GM12878 (cell line): Measurements from ENCODE around the gene UNC119. TPM values are rescaled to one million over a fixed set of nuclear protein-coding genes. Genes with fewer than 3 reads are reported as not detected.

Source experiments
- BCL3 ChIP-seq: IDR thresholded peaks from 2 replicates; pipeline ENCODE4 v1.6.1; 2011; ENCODE audit warnings: borderline replicate concordance, low read depth, mild to moderate bottlenecking, moderate library complexity, low read length; ENCODE audit not compliant: insufficient read depth, poor library complexity, severe bottlenecking
- CBFB ChIP-seq: IDR thresholded peaks from 2 replicates; pipeline ENCODE4 v1.6.1; 2016; ENCODE audit warnings: antibody characterized with exemption, low read depth
- CHD2 ChIP-seq: IDR thresholded peaks from 2 replicates; pipeline ENCODE4 v1.6.1; 2011; ENCODE audit warnings: low read depth, low read length, improper control_type of control experiment, borderline replicate concordance
- DPF2 ChIP-seq: fragments of 450-650 bp; IDR thresholded peaks from 2 replicates; pipeline ENCODE4 v1.6.1; 2017; ENCODE audit warnings: mild to moderate bottlenecking
- EGR1 ChIP-seq, 2 experiments: IDR thresholded peaks; 1 replicate in 1 of 2; 2 replicates in 1 of 2; pipeline ENCODE4 v1.6.1; 2011 to 2012; ENCODE audit warnings: low read depth in 2 of 2, low read length in 2 of 2, borderline replicate concordance in 1 of 2, mild to moderate bottlenecking in 1 of 2, moderate library complexity in 1 of 2
- ETV6 ChIP-seq, 2 experiments: fragments of 450-650 bp in 1 of 2; IDR thresholded peaks in 1 of 2; conservative IDR thresholded peaks in 1 of 2; 2 replicates each; pipeline ENCODE4 v1.6.1; 2014; ENCODE audit warnings: antibody characterized with exemption in 1 of 2, borderline replicate concordance in 1 of 2, low read depth in 1 of 2, mild to moderate bottlenecking in 1 of 2, moderate library complexity in 1 of 2
- HDGF ChIP-seq: fragments of 450-650 bp; IDR thresholded peaks from 2 replicates; pipeline ENCODE4 v1.6.1; 2016; ENCODE audit warnings: antibody characterized with exemption
- HSF1 ChIP-seq: fragments of 150-350 bp; IDR thresholded peaks from 2 replicates; pipeline ENCODE4 v1.6.1; 2014; ENCODE audit warnings: mild to moderate bottlenecking, low read depth, low read length
- IRF4 ChIP-seq: IDR thresholded peaks from 2 replicates; pipeline ENCODE4 v1.6.1; 2011; ENCODE audit warnings: low read depth, low read length
- LARP7 ChIP-seq: fragments of 450-650 bp; IDR thresholded peaks from 2 replicates; pipeline ENCODE4 v1.6.1; 2017; ENCODE audit warnings: mild to moderate bottlenecking
- MEF2B ChIP-seq: fragments of 450-650 bp; IDR thresholded peaks from 2 replicates; pipeline ENCODE4 v1.6.1; 2018; ENCODE audit warnings: mild to moderate bottlenecking, moderate library complexity; ENCODE audit not compliant: partially characterized antibody, poor library complexity, severe bottlenecking
- MXI1 ChIP-seq: fragments of 150-350 bp; IDR thresholded peaks from 2 replicates; pipeline ENCODE4 v1.6.1; 2011; ENCODE audit warnings: low read depth, mild to moderate bottlenecking, inconsistent platforms, low read length, improper control_type of control experiment
- NRF1 ChIP-seq: conservative IDR thresholded peaks from 2 replicates; pipeline ENCODE4 v1.6.1; 2011; ENCODE audit warnings: mild to moderate bottlenecking, low read depth, low read length, improper control_type of control experiment
- PAX5 ChIP-seq: IDR thresholded peaks from 2 replicates; pipeline ENCODE4 v1.6.1; 2011; ENCODE audit warnings: low read depth, low read length, borderline replicate concordance
- PBX3 ChIP-seq: IDR thresholded peaks from 2 replicates; pipeline ENCODE4 v1.6.1; 2011; ENCODE audit warnings: mild to moderate bottlenecking, low read depth, low read length, moderate library complexity; ENCODE audit not compliant: insufficient replicate concordance
- PKNOX1 ChIP-seq: fragments of 450-650 bp; IDR thresholded peaks from 2 replicates; pipeline ENCODE4 v1.6.1; 2016; ENCODE audit warnings: mild to moderate bottlenecking
- PML ChIP-seq: IDR thresholded peaks from 2 replicates; pipeline ENCODE4 v1.6.1; 2012; ENCODE audit warnings: low read length, inconsistent platforms
- REST ChIP-seq: IDR thresholded peaks from 2 replicates; pipeline ENCODE4 v1.6.1; 2012; ENCODE audit warnings: mild to moderate bottlenecking, low read depth, low read length
- TBL1XR1 ChIP-seq: IDR thresholded peaks from 2 replicates; pipeline ENCODE4 v1.6.1; 2012; ENCODE audit warnings: low read depth, low read length, improper control_type of control experiment
- ZNF207 ChIP-seq: fragments of 450-650 bp; IDR thresholded peaks from 2 replicates; pipeline ENCODE4 v1.6.1; 2014; ENCODE audit warnings: antibody characterized with exemption, mild to moderate bottlenecking, borderline replicate concordance
- polyA plus RNA-seq, 11 experiments: library from polyadenylated mRNA; depleted of rRNA in 4 of 11; unstranded in 6 of 11; stranded (reverse) in 5 of 11; fragments of >200 nt; fragmentation: Nextera tagmentation in 4 of 11; fragmentation: Illumina TruSeq in 1 of 11; extraction: Ambion mirVana in 4 of 11; extraction: Trizol in 1 of 11; gene quantifications; 1 replicate in 1 of 11; 2 replicates in 10 of 11; pipeline versions ENCODE4 v1.2.1 to v1.2.3, GENCODE V29; 2011 to 2016; ENCODE audit warnings: inconsistent platforms in 2 of 11, missing spikeins in 2 of 11, low read depth in 1 of 11
- total RNA-seq, 4 experiments: library from RNA; depleted of rRNA in 3 of 4; stranded (reverse); fragments of >200 nt in 3 of 4; fragmentation: Illumina TruSeq in 1 of 4; extraction: Trizol in 1 of 4; gene quantifications; 2 replicates each; pipeline versions ENCODE4 v1.2.1 to v1.2.3, GENCODE V29; 2013 to 2021

UNC119 gene
- total and polyA plus RNA-seq, 10 of the 15 experiments (the other 5 are each of a cell fraction or from before 2014, with no cell fraction given): 2.7 to 436 (median 57.8) TPM

GRCh38 chr17:28570716-28571360, 18.4 kb upstream of the UNC119 start (continued):
- TF ChIP-seq MEF2B (no peak), TBL1XR1 (no peak), HDGF (no peak), HSF1 (no peak), PAX5 (peak; percentile 9; the same call in 1 of the 2 replicates), PKNOX1 (peak; percentile 62), REST (no peak), ETV6 (conservative IDR thresholded peaks at IDR 0.05 in 1 of 2, IDR thresholded peaks at IDR 0.05 in 1 of 2; ENCODE audit: borderline replicate concordance in 1 of 2, low read depth in 1 of 2) (no peak), BCL3 (no peak), CHD2 (no peak), ZNF207 (0 out of 2 replicates have a peak, but pooled peaks have one; percentile 18), PML (no peak), NRF1 (no peak), LARP7 (peak; percentile 43; the same call in 1 of the 2 replicates), EGR1 (IDR thresholded peaks at IDR 0.05; ENCODE audit: borderline replicate concordance in 1 of 2, low read depth in 2 of 2, low read length in 2 of 2) (no peak), CBFB (no peak), PBX3 (no peak), MXI1 (0 out of 2 replicates have a peak, but pooled peaks have one; percentile 23), DPF2 (0 out of 2 replicates have a peak, but pooled peaks have one; percentile 14), IRF4 (no peak)
